Inflammatory macrophage treated with lipopolysaccharide for 4 hours (primary cell): ENCODE data around the gene CIRBP.

Experiments
- DNase-seq: peaks from one replicate; pipeline ENCODE4 v3.0.0-alpha.2; 2020

CIRBP gene

DNA sequence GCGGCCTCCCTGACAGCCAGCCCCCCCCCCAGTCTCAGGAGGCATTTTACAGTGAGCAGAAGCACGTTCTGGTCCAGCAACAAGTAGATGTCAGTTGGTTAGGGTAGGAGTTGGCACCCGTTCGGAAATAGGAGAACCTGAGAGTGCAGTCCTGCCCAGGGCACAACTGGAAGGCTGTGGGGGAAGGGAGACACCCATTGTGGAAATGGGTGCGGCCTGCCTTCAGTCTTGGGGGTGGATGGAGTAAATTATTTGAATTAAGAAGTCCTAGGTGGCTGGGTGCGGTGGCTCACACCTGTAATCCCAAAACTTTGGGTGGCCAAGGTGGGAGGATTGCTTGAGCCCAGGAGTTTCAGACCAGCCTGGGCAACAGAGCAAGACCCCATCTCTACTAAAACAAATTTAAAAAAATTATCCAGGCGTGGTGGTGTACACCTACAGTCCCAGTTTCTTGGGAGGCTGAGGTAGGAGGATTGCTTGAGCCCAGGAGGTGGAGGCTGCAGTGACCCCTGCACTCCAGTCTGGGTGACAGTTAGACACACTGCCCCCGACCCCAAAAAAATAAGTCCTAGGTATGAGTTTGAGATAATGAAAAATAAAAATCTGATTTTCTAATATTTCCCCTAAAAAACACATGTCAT lies 1.2 kb downstream of the CIRBP start:
- peak; percentile 34 for DNase-seq

DNA sequence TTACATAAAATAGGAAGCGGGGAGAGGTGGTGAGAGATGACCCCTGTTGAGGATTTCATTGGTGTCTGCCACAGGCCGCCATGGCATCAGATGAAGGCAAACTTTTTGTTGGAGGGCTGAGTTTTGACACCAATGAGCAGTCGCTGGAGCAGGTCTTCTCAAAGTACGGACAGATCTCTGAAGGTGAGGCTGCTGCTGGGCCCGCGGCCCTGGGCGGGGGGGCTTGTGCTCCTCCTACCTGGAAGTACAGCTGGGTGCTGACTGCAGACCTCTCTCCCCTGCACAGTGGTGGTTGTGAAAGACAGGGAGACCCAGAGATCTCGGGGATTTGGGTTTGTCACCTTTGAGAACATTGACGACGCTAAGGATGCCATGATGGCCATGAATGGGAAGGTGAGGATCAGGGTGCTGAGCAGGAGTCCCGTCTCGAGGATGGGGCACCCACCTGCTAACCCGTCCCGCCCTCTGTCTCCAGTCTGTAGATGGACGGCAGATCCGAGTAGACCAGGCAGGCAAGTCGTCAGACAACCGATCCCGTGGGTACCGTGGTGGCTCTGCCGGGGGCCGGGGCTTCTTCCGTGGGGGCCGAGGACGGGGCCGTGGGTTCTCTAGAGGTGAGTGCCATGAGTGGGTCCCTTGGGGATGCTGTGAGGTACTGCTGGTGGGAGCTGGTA lies 1.9 kb downstream of the CIRBP start:
- no peak for DNase-seq

DNA sequence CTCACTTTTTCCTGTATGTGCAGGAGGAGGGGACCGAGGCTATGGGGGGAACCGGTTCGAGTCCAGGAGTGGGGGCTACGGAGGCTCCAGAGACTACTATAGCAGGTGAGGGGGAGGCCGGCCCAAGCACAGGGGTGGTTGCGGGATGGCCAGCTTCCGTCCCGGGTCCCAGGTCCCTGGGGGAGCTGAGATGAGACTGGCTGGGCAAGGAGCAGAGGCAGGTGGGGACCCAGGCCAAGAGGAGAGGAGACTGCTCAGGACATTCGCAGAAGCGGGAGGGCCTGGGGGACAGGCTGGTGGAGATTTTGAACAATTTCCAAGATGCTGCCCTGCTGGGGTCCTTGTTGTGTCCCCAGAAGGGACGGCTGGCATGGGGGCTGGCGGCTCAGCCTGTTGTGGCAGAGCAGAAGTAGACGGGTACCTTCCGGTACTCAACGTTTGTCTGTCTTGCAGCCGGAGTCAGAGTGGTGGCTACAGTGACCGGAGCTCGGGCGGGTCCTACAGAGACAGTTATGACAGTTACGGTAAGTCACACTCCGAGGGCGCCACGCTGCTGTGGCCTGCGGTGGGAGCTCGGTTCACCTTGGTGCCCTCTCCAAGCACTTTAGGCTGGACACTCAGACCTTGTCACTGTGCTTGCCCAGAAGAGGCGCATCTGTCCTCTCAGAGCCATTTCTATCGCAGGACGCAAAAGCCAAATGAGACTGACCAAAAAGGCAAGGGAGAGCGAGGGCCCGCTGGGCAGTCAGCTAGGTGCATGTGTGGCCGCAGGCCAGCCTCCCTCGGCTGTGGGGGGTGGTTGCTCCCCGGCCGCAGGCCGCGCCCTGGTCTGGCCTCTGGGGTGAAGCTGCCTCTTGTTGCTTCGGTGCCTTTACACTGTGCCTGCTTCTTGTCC lies 2.6 kb downstream of the CIRBP start:
- no peak for DNase-seq

DNA sequence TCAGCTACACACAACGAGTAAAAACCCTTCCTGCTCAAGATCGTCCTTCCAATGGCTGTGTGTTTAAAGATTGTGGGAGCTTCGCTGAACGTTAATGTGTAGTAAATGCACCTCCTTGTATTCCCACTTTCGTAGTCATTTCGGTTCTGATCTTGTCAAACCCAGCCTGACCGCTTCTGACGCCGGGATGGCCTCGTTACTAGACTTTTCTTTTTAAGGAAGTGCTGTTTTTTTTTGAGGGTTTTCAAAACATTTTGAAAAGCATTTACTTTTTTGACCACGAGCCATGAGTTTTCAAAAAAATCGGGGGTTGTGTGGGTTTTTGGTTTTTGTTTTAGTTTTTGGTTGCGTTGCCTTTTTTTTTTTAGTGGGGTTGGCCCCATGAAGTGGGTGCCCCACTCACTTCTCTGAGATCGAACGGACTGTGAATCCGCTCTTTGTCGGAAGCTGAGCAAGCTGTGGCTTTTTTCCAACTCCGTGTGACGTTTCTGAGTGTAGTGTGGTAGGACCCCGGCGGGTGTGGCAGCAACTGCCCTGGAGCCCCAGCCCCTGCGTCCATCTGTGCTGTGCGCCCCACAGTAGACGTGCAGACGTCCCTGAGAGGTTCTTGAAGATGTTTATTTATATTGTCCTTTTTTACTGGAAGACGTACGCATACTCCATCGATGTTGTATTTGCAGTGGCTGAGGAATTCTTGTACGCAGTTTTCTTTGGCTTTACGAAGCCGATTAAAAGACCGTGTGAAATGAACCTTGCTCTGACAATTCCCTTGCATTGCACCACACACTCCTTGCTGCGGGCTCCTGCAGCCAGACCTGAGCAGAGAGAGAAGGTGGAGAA lies 3.5 kb downstream of the CIRBP start:
- peak; percentile 27 for DNase-seq

DNA sequence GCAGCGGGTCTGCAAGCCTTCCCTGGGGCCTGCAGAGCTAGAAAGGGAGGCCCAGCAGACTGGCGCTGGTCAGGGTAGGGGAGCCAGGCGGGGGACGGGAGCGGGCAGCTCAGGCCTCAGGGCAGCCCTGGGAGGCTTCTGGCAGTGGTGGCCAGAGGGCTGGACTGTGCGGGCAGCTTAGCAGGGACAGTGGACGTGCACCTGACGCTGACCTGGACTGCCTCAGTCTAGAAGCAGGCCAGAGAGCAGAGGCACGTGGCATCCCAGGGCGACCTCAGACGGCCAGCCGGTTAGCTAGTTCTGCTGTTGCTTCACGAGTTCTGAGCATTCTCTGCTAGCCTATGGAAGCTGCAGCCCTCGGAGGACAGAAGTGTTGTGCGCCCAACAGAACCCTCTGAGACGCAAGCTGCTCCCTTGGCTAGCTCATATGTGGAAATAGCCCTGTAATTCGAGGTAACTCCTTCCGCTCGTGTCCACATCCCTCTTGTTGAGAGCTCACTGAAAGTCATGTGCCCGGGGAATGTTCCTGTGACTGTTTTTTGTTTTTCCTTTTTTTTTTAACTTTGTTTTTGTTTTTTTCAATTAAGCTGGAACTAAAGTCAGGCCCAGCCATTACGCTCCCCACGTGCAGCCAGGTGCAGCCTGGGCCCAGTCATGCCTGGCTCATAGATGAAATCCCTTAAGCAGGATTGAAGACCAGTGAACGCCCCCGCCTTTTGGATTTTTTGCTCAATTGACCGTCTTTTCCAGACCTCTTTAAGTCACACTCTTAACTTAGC lies 4.3 kb downstream of the CIRBP start:
- peak; percentile 58 for DNase-seq

DNA sequence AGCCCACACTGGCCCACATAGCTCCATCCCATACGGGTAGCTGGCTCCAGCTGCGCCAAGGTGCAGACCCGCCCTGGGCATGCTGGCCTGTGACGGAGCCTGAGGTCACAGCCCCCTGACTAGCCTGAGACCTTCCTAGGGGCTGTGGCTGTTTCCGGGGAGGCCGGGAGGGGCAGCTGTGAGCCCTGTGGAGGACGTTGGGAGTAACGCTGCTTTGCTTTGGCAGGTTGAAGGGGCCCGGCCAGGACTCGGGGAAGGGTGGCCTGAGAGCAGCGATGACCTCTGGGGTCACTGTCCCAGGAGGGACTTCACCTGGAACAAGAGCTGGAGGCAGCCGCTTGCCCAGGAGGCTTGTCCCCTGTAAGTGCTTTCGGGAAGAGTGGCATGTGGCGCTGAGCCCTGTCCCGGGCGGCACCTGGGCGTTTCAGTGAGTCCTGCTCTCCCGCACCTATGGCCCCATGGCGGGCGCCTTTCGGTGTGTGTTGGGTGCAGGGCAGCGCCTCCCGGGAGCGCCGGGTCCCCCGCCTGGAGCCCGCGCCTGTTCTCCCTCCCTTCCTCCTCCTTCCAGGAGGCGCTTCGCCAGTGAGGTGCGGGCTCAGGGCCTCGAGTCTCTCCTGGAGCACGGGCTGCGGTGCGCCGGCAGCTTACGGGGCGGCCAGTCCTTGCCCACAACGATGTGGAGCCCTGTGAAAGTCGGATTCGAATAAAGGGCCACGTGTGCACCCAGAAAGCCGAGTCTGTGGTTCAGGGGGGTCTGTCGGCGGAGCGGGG lies 5.1 kb downstream of the CIRBP start:
- no peak for DNase-seq

DNA sequence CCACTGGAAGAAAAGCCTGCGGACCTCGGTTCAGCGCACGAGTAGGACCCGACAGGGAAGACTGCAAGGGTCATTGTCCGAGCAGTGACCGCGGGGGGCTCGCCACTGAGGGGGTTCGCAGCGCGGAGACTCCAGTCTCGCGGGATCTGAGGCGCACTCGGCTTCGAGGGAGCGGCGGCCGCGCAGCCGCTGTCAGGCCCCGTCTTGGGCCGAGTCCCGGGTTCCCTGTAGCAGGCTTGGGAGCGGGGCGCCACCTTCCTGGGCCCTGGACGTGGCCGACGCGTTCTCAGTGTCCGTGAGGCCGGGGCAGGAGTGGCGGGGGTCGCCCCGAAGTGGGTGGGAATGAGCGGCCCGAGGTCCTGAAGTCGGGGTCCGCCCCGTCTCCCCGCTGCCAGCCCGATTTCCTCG lies 5.7 kb downstream of the CIRBP start:
- no peak for DNase-seq

DNA sequence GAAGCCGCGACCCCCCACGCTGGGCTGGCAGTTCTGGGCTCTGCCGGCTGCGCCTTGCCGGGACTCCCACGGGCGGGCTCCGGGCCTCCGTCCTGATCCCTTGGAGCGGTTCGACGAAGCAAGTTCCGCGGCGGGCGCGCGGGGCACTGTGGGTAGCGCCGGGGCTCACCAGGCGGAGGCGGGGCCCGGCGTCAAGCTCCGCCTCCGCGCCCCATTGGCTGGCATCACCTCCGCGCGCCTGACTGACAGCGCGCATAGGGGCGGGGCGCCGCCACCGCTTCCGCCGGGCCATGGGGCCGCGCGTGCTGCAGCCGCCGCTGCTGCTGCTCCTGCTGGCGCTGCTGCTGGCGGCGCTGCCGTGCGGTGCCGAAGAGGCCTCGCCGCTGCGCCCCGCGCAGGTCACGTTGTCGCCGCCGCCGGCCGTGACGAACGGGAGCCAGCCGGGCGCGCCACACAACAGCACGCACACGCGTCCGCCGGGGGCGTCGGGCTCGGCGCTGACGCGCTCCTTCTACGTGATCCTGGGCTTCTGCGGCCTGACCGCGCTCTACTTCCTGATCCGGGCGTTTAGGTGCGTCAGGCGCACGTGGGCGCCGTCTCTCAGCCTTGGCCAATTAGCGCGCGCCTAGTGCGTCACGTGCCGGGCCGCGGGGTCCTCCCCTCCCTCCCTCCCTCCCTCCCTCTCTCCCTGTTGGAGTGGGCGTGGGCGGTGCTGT lies 6.3 kb downstream of the CIRBP start, which contains the start of gene FAM174C:
Gene FAM174C (plus strand): TSS at position 271 of the 716 bp plus-strand sequence. CDS start 20 bp downstream, at position 291.
- peak; percentile 97 for DNase-seq

DNA sequence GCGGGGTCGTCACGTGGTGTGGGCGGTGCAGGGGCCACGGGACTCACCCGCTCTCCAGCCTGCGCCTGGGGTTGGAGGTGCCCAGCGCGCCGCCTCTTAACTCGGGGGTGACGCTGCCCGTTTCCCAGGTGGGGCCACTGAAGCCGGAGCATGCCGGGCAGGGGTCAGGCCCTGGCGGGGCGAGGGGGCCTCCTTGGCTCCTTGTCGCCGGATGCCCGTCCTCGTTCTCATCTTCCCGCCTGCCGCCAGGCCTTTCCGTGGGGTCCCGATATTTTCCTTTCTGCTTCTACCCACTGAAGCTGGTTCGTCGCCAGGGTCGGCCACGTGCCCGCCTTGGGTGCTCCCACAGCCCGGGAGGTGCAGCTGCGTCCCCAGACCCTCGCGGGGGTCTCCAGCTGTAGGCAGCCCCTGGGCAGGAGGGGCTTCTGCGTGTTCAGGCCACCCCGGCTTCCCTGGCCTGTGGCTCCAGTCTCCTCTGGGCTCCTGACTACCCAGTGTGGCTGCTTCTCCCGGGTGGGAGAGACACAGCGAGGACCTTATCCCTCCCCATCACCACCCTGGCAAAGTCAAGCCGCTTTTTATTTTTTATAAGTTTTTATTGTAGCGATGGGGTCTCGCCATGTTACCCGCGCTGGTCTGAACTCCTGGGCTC lies 7.0 kb downstream of the CIRBP start:
- DNase-seq: no peak

DNA sequence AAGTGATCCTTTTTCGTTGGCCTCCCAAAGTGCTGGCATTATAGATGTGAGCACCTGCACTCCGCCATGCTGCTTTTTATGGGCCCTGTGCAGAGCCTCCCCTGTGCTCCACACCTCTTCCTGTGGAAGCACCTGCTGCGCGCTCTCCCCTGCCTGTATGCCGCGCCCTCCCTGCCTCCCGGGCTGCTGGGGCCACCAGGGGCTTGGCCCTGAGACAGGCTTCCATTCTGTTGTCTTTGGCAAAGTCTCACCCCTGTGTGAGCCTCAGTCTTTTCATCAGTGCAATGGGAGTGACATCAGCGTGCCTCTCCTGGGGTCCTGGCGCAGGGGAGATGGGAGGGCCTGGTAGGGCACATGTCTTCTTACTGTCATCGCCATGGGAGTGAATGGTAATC lies 7.5 kb downstream of the CIRBP start:
- no peak for DNase-seq

DNA sequence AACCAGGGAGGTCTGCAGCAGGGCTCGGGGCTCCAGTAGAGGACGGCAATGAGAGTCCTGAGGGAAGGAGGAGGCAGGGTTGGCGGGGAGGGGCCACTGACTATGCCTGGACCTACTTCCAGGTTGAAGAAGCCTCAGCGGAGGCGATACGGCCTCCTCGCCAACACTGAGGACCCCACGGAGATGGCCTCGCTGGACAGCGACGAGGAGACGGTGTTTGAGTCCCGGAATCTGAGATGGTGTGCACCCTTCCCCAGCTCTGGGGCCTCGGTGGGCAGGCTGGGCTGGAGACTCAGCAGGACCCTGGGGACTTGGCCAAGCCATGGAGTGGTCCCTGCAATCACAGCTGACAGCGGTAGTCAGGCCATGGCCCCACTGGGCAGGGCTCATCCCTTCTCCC lies 7.9 kb downstream of the CIRBP start:
- DNase-seq: no peak

DNA sequence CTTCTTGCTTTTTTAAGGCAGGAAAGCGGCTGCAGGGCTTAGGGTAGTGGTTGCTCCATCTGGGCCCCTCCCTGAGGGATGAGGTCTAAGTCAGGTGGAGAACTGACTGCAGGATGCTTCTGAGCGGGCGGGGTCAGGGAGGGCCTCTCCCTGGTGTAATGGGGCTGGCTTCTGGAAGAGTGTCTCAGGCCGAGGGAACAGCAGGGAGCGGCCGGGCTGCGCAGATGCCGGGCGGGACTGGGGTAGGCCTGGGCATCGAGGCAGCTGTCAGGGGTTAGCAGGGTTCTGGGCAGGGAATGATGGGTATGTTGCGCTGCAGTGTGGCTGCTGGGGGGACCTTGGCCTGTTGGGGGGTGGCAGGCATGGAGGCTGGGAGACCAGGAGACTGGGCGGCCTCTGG lies 8.9 kb downstream of the CIRBP start:
- no peak for DNase-seq

DNA sequence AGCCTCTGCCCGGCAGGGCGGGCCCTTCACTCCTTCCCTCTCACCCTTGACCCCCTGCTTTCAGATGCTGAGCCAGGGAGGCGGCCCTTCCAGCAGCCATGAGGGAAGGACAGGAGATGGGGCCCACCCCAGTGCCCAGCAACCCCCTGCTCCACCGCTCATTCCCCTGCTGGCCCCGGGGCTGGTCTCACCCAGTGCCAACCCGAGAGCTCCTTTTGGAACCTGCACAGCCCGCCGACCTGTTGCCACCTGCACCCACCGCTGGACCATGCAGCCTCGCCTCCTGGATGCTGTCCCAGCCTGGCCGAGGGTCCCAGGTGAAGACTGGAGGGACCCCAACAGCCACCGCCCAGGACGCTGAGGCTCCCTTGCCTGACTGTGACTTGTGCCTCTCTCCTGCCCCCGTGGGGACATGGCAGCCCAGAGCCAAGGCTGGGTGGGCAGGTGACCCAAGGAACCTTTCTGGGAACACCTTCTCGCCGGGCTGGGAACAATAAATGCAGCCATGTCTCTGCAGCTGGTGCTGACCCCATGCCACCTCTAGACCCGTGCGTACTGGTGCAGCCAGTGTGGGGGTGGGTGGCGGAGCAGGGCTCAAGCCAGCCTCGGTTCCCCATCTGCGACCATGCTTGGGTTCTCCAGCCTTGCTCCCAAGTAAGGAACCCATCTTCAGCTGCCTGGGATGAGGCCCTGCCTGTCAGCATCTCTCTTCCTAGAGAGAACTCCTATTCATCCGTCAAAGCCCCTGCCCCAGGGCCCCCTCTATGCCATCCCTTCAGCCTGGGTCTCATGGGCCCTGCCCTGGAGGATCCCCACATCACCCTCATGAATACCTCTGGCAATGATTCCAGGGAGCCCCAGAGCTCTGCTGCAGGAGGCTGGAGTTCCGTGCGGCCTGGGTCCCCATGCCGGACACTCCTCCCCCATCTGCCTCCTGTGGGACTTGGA lies 9.9 kb downstream of the CIRBP start:
- DNase-seq: no peak

DNA sequence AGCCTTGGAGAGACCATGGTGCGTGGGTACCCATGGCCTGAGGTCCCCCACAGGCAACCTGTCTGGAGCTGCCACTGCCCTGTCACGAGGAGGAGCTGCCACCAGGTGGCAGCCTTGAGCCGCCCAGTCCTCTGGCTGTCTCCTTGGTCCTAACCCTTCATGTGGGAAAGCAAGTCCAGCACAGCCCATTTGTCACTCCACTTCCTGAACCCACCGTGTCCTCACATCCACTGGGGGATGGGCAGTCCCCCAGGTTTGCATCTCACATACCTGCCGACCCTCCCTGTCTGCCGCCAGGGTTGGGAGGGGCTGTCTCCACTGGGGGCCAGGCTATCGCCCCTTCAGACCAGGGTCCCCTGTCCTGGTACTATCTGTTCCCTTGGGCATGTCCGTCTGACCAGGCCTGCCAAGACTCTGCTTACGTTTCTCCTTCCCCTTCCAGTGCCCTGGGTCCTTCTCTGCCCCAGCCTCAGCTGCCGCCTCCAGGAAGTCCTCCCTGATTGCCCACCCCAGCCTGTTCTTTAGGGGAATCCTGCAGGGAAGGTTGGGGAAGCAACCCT lies 10.7 kb downstream of the CIRBP start:
- DNase-seq: peak; percentile 77

DNA sequence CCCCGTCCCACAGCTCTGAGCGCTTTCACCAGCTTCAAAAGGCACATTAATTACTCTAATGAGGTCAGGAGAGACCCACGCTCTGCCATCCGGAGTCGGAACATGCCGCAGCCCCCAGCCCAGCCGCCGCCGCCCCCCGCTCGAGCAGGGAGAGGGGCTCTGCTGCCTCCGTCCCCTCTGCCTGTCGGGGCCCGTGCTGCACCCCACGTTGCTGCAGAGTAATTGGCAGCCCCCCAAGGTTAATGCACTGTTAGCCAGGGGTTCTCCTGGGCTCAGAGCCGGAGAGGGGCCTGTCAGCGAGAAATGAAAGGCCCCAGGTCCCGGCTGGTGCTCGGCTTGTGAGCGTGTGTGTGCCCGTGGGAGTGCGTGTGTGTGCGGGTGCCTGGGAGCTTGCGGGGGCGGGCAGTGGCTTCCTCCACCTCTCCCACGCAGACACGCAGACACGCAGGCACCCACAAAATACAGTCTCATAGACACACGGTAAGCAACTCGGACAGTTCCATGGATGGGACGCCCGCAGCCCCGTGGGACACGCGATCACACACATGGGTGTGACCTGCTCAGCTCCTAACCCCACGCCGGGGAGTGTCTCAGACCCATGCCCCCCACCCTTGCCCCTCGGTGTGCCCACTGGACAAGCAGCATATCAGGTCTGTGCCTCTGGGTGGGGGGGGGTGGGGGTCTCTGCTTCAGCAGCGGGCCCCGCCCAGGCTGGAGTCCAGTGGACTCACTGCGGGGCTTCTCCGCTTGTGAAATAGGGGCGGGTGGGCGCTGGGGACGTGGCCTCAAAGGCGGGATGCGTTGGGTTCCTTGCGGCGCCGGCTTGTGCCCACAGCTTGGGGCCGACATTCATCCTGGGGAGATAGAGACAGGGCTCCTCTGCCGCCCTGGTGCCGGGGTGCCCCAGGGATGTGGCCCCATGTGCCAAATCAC lies 11.8 kb downstream of the CIRBP start:
- no peak for DNase-seq

DNA sequence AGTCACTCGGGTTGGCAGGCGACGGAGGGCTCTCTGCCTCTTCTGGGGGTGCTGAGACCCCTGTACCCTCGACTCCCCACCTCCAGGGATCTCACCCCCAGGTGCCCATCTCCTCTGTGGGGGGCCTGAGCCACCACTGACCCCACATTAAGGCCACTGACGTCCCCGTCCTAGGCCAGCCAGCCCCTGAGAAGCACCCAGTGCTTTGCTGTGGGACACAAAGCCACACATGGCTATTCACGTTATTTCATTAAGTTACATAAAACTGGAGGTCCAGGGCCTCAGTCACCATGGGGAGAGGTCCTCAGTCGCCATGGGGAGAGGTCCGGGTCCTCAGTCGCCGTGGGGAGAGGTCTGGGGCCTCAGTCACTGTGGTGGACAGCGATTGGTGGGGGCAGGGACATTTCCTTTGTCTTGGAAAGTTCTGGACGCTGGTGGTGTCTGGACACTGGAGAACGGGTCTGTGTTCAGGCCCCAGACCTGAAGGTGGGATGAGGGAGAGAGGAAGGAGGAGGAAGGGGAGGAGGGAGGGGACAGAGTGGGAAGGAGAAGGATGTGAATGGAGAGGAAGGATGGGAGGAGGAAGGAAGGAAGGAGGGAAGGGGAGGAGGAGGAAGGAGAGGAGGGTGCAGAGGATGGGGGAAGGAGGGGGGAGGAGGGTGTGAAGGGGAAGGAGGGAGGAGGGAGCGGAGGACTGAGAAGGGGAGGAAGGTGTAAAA lies 12.6 kb downstream of the CIRBP start:
- DNase-seq: no peak
